ENCODE data around the gene SMC4.

SMC4 gene

GRCh38 chr3:160477750-160478149 lies 78.3 kb downstream of the SMC4 start:
- no peak for DNase-seq (ENCODE audit: low read depth)

- no peak for DNase-seq (ENCODE audit: low read depth)
Observed at GRCh38 chr3:160478338-160478737, 78.9 kb downstream of the SMC4 start.

GRCh38 chr3:160479376-160479775 lies 79.9 kb downstream of the SMC4 start:
- DNase-seq (ENCODE audit: low read depth): no peak

GRCh38 chr3:160480931-160481330 lies 81.5 kb downstream of the SMC4 start:
- DNase-seq (ENCODE audit: low read depth): no peak

GRCh38 chr3:160481856-160482255 lies 82.4 kb downstream of the SMC4 start:
- DNase-seq (ENCODE audit: low read depth): no peak

GRCh38 chr3:160482796-160483195 lies 83.3 kb downstream of the SMC4 start:
- DNase-seq (ENCODE audit: low read depth): no peak
